PC-3 (cell line): ENCODE measurements around the gene AP5S1. TPM values are rescaled to one million over a fixed set of nuclear protein-coding genes. Genes with fewer than 3 reads are reported as not detected.

Experiments used
- ATAC-seq: fragments of 200-7000 bp; cut with Tn5 transposase; 2 replicates; pipeline ENCODE4 v1.9.1; 2020; ENCODE audit warnings: mild to moderate bottlenecking, moderate library complexity
- BruUV-seq: library from RNA; stranded (reverse); fragments of 400-500 nt; replicated peaks from 2 replicates; lab custom pipeline; 2021; lab: Mats Ljungman, UMichigan
- CTCF ChIA-PET: fragments of 300-600 bp; sonication (Branson Sonifier 250); formaldehyde crosslinking; loops from one replicate; lab custom pipeline; 2022; ENCODE audit warnings: antibody characterized with exemption; lab: Charles Lee
- POLR2A ChIA-PET: fragments of 300-600 bp; sonication (Branson Sonifier 250); formaldehyde crosslinking; loops from one replicate; lab custom pipeline; 2022; ENCODE audit warnings: antibody characterized with exemption; ENCODE audit not compliant: unreplicated experiment; lab: Charles Lee
- DNase-seq: peaks from one replicate; pipeline ENCODE4 v3.0.0-alpha.2; 2015
- H2AFZ ChIP-seq: fragments of 300-600 bp; sonication (generic); 2 replicates; pipeline ENCODE4 v1.6.0; 2016; ENCODE audit warnings: antibody characterized with exemption, low read length
- H3F3A ChIP-seq: fragments of 300-600 bp; sonication (generic); one replicate; pipeline ENCODE4 v1.6.0; 2017; ENCODE audit warnings: antibody characterized with exemption, low read length, control low read depth, mild to moderate bottlenecking; ENCODE audit not compliant: unreplicated experiment
- H3K27ac ChIP-seq: fragments of 300-600 bp; sonication (generic); 2 replicates; pipeline ENCODE4 v1.5.1; 2016; ENCODE audit warnings: mild to moderate bottlenecking, low read length
- H3K27me3 ChIP-seq: fragments of 300-600 bp; sonication (generic); 2 replicates; pipeline ENCODE4 v1.6.1; 2016; ENCODE audit warnings: low read length, mixed read lengths
- H3K36me3 ChIP-seq: fragments of 300-600 bp; sonication (generic); 2 replicates; pipeline ENCODE4 v1.6.1; 2016; ENCODE audit warnings: low read depth, mixed run types, low read length, mixed read lengths
- H3K4me1 ChIP-seq: fragments of 300-600 bp; sonication (generic); 2 replicates; pipeline ENCODE4 v1.5.1; 2016; ENCODE audit warnings: low read length; ENCODE audit not compliant: insufficient read depth
- H3K4me2 ChIP-seq: fragments of 300-600 bp; sonication (generic); 2 replicates; pipeline ENCODE4 v1.6.0; 2016; ENCODE audit warnings: low read length
- H3K4me3 ChIP-seq: fragments of 300-600 bp; sonication (generic); 2 replicates; pipeline ENCODE4 v1.5.1; 2016; ENCODE audit warnings: mild to moderate bottlenecking, low read length, mixed read lengths
- H3K79me2 ChIP-seq: fragments of 300-600 bp; sonication (generic); 2 replicates; pipeline ENCODE4 v1.6.1; 2017; ENCODE audit warnings: low read length, mixed read lengths
- H3K9ac ChIP-seq: fragments of 300-600 bp; sonication (generic); 2 replicates; pipeline ENCODE4 v1.6.0; 2016; ENCODE audit warnings: mild to moderate bottlenecking, low read length
- H3K9me2 ChIP-seq: fragments of 300-600 bp; sonication (generic); replicated peaks from 2 replicates; pipeline ENCODE4 v1.6.1; 2016; ENCODE audit warnings: mixed run types, low read length, mixed read lengths
- H3K9me3 ChIP-seq: fragments of 300-600 bp; sonication (generic); 2 replicates; pipeline ENCODE4 v1.6.1; 2016; ENCODE audit warnings: low read length, mixed read lengths
- H4K20me1 ChIP-seq: fragments of 300-600 bp; sonication (generic); 2 replicates; pipeline ENCODE4 v1.6.1; 2016; ENCODE audit warnings: low read length, mixed read lengths
- EZH2 ChIP-seq: fragments of 300-600 bp; sonication (generic); IDR thresholded peaks from one replicate; pipeline ENCODE4 v1.6.1; 2017; ENCODE audit warnings: antibody characterized with exemption, mild to moderate bottlenecking, low read length; ENCODE audit not compliant: unreplicated experiment
- EZH2phosphoT487 ChIP-seq: fragments of 300-600 bp; sonication (generic); IDR thresholded peaks from 2 replicates; pipeline ENCODE4 v1.6.1; 2018; ENCODE audit warnings: mild to moderate bottlenecking, antibody characterized with exemption, low read length, borderline replicate concordance
- intact Hi-C: fragments of 100-400 bp; cut with micrococcal nuclease; formaldehyde crosslinking; loops from 2 replicates; pipeline ENCODE4 v1.9.0; 2023
- total RNA-seq: library from RNA; depleted of rRNA; stranded (reverse); fragments of >200 nt; gene quantifications from 2 replicates; pipeline ENCODE4 v1.2.3, GENCODE V29; 2014
- TF ChIP-seq, protein P1 (sequence below): fragments of 300-600 bp; sonication (generic); conservative IDR thresholded peaks from 2 replicates; pipeline ENCODE4 v1.5.1; 2017; ENCODE audit warnings: antibody characterized with exemption, low read depth, mild to moderate bottlenecking, low read length

The AP5S1 gene
- total RNA-seq, 1 experiment from 2014 or later, result 31.4 TPM

DNA sequence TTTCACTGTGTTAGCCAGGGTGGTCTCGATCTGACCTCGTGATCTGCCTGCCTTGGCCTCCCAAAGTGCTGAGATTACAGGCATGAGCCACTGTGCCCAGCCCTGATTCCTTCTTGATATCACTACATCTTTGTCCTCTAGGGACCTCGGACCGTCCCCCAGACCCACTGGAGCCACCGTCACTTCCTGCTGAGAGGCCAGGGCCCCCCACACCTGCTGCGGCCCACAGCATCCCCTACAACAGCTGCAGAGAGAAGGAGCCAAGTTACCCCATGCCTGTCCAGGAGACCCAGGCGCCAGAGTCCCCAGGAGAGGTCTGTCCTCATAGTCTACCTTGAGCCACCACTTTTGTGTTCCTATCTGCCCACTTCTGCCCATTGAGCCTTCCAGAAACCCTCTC is 40.8 kb downstream of the AP5S1 start:
- Histone ChIP-seq H3K9me3 (no peaks in the 10 kb centered on the region), H2AFZ (no peak overlapping the region), H3K4me1 (no peaks in the 10 kb centered on the region), H3K9ac (no peak overlapping the region), H3K79me2 (no peaks in the 10 kb centered on the region; the same call in 1 of the 2 replicates), H3K27ac (no peak overlapping the region), H4K20me1 (no peaks in the 10 kb centered on the region), H3K9me2 (no peaks in the 10 kb centered on the region), H3F3A (no peaks in the 10 kb centered on the region), H3K4me3 (no peak overlapping the region), H3K36me3 (peaks cover 70% of the 10 kb centered on the region), H3K27me3 (no peaks in the 10 kb centered on the region), H3K4me2 (no peak overlapping the region)
- ChIA-PET CTCF (no interaction called here), POLR2A (no interaction called here)
- no TSS peak for BruUV-seq
- DNase-seq (no peak), ATAC-seq (no peak)
- TF ChIP-seq EZH2 (no peak), EZH2phosphoT487 (no peak)
- TF ChIP-seq, protein P1, sequence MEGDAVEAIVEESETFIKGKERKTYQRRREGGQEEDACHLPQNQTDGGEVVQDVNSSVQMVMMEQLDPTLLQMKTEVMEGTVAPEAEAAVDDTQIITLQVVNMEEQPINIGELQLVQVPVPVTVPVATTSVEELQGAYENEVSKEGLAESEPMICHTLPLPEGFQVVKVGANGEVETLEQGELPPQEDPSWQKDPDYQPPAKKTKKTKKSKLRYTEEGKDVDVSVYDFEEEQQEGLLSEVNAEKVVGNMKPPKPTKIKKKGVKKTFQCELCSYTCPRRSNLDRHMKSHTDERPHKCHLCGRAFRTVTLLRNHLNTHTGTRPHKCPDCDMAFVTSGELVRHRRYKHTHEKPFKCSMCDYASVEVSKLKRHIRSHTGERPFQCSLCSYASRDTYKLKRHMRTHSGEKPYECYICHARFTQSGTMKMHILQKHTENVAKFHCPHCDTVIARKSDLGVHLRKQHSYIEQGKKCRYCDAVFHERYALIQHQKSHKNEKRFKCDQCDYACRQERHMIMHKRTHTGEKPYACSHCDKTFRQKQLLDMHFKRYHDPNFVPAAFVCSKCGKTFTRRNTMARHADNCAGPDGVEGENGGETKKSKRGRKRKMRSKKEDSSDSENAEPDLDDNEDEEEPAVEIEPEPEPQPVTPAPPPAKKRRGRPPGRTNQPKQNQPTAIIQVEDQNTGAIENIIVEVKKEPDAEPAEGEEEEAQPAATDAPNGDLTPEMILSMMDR, result no peak
- intact Hi-C loops, result no loop called here

DNA sequence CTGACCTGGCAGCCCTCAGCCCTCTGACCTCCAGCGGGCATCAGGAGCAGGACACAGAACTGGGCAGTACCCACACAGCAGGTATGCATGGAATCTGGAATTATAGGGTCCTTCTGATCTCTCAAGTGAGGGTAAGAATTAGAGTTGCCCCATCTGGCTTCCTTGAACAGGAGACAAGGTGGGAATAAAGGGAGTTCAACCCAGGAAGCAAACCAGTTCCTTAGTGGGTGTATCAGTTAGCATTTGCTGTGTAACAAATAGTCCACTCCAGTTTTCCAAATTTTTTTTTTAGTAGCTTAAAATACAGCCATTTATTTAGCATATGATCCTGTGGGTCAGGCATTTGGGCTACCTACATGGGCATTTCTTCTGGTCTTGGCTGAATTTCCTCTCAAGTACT is 42.0 kb downstream of the AP5S1 start:
- Histone ChIP-seq H3K9me2 (no peaks in the 10 kb centered on the region), H2AFZ (no peak overlapping the region), H3K4me2 (no peak overlapping the region), H4K20me1 (no peaks in the 10 kb centered on the region), H3K79me2 (no peaks in the 10 kb centered on the region; the same call in 1 of the 2 replicates), H3K9me3 (no peaks in the 10 kb centered on the region), H3K4me3 (no peak overlapping the region), H3K27me3 (no peaks in the 10 kb centered on the region), H3K27ac (no peak overlapping the region), H3K9ac (no peak overlapping the region), H3K36me3 (peaks cover 73% of the 10 kb centered on the region), H3K4me1 (no peaks in the 10 kb centered on the region), H3F3A (no peaks in the 10 kb centered on the region)
- BruUV-seq, result no TSS peak
- DNase-seq (no peak), ATAC-seq (no peak)
- TF ChIP-seq, protein P1, result no peak
- no peak for TF ChIP-seq EZH2phosphoT487
- TF ChIP-seq EZH2, result no peak
- intact Hi-C loops, result no loop called here
- ChIA-PET CTCF (no interaction called here), POLR2A (no interaction called here)

DNA sequence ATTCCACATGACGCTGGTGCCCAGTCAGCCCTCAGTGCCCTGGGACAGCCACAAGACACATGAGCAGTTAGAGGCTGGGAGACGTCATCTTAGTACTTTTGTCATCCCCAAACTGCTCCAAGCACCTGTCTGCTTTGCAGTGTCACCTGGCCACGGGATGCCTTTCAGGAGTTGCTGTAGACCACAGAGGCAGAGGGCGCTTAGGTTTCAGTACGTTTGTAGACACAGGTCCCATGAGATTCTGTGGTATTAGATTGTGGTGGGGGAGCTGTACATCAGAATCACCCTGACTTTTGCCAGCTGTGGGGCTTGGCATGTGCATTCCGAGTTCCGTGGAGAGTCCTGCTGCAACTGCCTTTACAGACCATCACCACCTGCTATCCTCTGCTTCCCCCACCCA is 43.0 kb downstream of the AP5S1 start:
- Histone ChIP-seq H3K4me2 (no peak overlapping the region), H3F3A (no peaks in the 10 kb centered on the region), H3K4me3 (no peak overlapping the region), H3K9me3 (no peaks in the 10 kb centered on the region), H4K20me1 (no peaks in the 10 kb centered on the region), H3K27me3 (no peaks in the 10 kb centered on the region), H2AFZ (no peak overlapping the region), H3K4me1 (no peaks in the 10 kb centered on the region), H3K27ac (no peak overlapping the region), H3K79me2 (no peaks in the 10 kb centered on the region), H3K36me3 (peaks cover 70% of the 10 kb centered on the region), H3K9ac (no peak overlapping the region), H3K9me2 (no peaks in the 10 kb centered on the region)
- TF ChIP-seq EZH2phosphoT487, result no peak
- TF ChIP-seq, protein P1, result no peak
- TF ChIP-seq EZH2, result no peak
- intact Hi-C loops, result no loop called here
- no peak for DNase-seq
- ATAC-seq, result no peak
- ChIA-PET CTCF (no interaction called here), POLR2A (no interaction called here)
- no TSS peak for BruUV-seq
